IgD-negative memory B cell (primary cell): ENCODE data around the gene PRSS21. TPM values are rescaled to one million over a fixed set of nuclear protein-coding genes. Genes with fewer than 3 reads are reported as not detected.

Source experiments
- H3K27ac Mint-ChIP-seq, 3 donors: one replicate each; pipeline ENCODE4 v1.8.0; 2020 to 2022; ENCODE audit warnings: mild to moderate bottlenecking in 3 of 3, mixed read lengths in 3 of 3, moderate library complexity in 1 of 3
- H3K27me3 Mint-ChIP-seq: one replicate; pipeline ENCODE4 v1.8.0; 2021; ENCODE audit warnings: mixed read lengths
- H3K36me3 Mint-ChIP-seq: one replicate; pipeline ENCODE4 v1.8.0; 2020; ENCODE audit warnings: mild to moderate bottlenecking, mixed read lengths
- H3K4me1 Mint-ChIP-seq, 3 donors: one replicate each; pipeline ENCODE4 v1.8.0; 2020 to 2022; ENCODE audit warnings: mixed read lengths in 3 of 3, mild to moderate bottlenecking in 1 of 3
- H3K4me3 Mint-ChIP-seq, 4 donors: one replicate each; pipeline ENCODE4 v1.8.0; 2020 to 2022; ENCODE audit warnings: mild to moderate bottlenecking in 4 of 4, mixed read lengths in 4 of 4, moderate library complexity in 3 of 4
- H3K9me3 Mint-ChIP-seq, 3 donors: one replicate each; pipeline ENCODE4 v1.8.0; 2020 to 2021; ENCODE audit warnings: mixed read lengths in 3 of 3, mild to moderate bottlenecking in 1 of 3
- polyA plus RNA-seq: library from polyadenylated mRNA; unstranded; fragments of 300-500 nt; fragmentation: Illumina TruSeq; gene quantifications from one replicate; pipeline ENCODE4 v1.2.3, GENCODE V29; 2021

The PRSS21 gene
- polyA plus RNA-seq, 1 donor from 2014 or later: 10.4 TPM

DNA sequence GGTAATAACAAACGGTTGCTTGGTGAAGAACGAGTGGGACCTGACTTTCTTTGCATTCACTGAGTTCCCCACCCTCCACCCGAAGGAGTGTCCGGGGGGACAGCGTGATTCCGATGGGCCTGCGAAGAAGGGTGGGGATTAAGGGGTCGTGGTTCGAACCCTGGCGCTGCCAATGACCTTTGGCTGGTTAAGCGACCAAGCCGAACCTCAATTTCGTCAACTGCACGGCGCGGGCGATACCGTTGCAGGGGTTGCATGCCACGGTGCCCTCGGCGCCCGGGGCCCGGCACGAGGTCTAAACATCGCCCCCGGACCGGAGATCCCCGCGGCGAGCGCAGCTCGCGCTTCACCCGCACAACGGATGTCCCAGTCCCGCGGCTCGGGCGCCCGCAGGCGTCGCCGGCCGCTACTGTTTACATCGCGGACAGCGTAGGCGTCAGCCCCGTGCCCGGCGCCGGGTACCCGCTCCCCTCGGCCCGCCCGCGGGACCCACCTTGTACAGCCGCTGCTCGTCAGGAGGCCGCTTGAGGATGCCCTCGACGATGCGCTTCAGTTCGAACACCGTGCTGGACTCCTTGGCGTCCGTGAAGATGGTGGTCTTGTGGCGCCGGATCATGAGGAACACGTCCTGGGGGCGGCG, 40.4 kb upstream of the PRSS21 start:
- no peaks in the 10 kb centered on the region for H3K27me3 Mint-ChIP-seq
- peaks cover 2% of the 10 kb centered on the region for H3K36me3 Mint-ChIP-seq
- no peaks in the 10 kb centered on the region for H3K9me3 Mint-ChIP-seq
- peak overlapping the region; percentile 86 to 98 (median 95) for H3K4me3 Mint-ChIP-seq
- H3K27ac Mint-ChIP-seq: peak overlapping the region; percentile 72 to 97 (median 82)
- peaks cover 17 to 26% (median 17%) of the 10 kb centered on the region in 3 donors for H3K4me1 Mint-ChIP-seq

DNA sequence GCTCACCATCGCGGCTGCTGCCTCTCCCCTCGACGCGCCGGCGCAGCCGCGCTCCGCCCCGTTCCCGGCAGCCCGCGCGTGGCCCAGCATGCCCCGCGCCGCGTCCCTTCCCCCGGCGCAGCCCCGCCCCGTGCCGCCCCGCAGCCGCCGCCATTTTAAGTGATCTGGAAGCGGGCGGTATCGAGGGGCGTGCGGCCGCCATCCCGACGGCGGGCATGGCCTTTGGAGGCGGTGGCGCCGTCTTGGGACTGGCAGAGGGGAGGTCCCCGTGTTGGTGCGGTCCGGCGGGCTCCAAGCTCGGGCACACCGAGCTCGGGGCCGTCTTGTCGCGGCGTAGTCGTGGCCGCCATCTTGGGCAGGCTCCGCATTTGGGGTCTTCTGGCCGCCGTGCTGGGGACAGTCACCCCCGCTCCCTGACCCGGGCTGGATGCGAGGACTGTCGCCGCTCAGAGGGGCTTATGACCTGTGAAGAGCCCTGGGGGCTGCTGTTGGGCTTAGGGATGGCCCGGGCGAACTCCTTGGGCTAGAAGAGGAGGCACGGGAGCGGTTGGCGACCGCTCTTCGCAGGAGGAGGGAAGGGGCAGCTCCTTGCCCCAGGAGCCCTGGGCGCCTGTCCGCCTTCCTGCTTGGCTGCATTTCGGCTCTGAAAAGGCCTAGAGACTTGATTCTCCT, 39.7 kb upstream of the PRSS21 start, which contains the start of gene ELOB:
ELOB (minus strand) TSS at position 50 of the 672 bp plus-strand sequence; CDS start at position 9, 41 bp downstream.
- Mint-ChIP-seq H3K4me3 (peak within 1 kb of the TSS; percentile 92 to 98 (median 96)), H3K27ac (peak within 1 kb of the TSS; percentile 97 to 99 (median 98)), H3K36me3 (no peaks in the 10 kb centered on the region), H3K4me1 (peaks cover 17 to 26% (median 17%) of the 10 kb centered on the region in 3 donors), H3K27me3 (no peaks in the 10 kb centered on the region), H3K9me3 (no peaks in the 10 kb centered on the region)

DNA sequence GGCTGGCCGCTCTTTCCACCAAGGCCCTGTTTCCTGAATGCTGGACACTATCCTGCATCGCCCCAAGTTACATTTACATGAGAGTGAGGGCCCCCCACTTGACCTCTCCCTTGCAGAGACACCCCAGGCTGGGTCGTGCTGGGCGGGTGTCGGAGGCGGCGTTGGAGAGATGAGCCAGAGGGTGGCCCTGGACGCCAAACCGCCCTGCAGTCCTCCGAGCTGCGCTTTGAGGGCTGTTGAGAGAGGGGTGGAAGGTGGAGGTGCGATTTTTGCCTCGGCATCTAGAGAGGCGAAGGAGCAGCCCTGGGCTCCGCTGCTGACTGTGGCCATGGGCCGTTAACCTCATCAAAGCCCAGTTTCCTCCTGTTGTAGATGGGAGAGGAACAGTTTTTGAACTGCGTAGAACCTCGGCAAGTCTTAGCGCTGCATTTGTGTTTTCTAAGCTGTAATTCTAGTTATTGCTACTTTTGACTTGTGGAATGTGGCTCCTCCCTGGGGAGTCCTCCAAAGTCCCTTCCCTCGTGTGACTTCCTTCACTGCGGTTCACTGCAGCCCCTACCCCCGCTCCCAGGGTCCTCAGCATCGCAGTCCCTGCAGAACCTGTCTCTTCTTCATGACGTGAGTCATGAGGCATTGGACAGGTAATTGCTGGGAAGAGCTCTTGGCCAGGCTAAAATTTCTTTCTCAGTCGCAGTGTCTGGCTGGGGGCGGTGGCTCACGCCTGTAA, 39.0 kb upstream of the PRSS21 start:
- no peaks in the 10 kb centered on the region for H3K9me3 Mint-ChIP-seq
- peak overlapping the region; percentile 92 to 98 (median 96) for H3K4me3 Mint-ChIP-seq

DNA sequence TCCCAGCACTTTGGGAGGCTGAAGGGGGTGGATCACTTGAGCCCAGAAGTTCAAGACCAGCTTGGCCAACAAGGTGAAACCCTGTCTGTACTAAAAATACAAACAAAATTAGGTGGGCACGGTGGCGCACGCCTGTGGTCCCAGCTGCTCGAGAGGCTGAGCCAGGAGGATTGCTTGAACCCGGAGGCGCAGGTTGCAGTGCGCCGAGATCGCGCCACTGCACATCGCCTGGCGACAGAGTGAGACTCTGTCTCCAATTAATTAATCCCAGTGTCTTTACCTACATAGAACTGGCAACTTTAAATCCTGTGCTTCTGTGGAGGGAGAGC, 38.4 kb upstream of the PRSS21 start:
- Mint-ChIP-seq H3K27ac (peak overlapping the region; percentile 97 to 99 (median 98)), H3K27me3 (no peaks in the 10 kb centered on the region), H3K36me3 (no peaks in the 10 kb centered on the region), H3K4me1 (peaks cover 13 to 21% (median 17%) of the 10 kb centered on the region in 3 donors), H3K9me3 (no peaks in the 10 kb centered on the region), H3K4me3 (peak overlapping the region; percentile 92 to 98 (median 96))

More for the DNA sequence above, 39.0 kb upstream of the PRSS21 start:
- no peaks in the 10 kb centered on the region for H3K27me3 Mint-ChIP-seq
- peaks cover 13 to 21% (median 17%) of the 10 kb centered on the region in 3 donors for H3K4me1 Mint-ChIP-seq
- H3K27ac Mint-ChIP-seq: peak overlapping the region; percentile 97 to 99 (median 98)
- H3K36me3 Mint-ChIP-seq: no peaks in the 10 kb centered on the region

DNA sequence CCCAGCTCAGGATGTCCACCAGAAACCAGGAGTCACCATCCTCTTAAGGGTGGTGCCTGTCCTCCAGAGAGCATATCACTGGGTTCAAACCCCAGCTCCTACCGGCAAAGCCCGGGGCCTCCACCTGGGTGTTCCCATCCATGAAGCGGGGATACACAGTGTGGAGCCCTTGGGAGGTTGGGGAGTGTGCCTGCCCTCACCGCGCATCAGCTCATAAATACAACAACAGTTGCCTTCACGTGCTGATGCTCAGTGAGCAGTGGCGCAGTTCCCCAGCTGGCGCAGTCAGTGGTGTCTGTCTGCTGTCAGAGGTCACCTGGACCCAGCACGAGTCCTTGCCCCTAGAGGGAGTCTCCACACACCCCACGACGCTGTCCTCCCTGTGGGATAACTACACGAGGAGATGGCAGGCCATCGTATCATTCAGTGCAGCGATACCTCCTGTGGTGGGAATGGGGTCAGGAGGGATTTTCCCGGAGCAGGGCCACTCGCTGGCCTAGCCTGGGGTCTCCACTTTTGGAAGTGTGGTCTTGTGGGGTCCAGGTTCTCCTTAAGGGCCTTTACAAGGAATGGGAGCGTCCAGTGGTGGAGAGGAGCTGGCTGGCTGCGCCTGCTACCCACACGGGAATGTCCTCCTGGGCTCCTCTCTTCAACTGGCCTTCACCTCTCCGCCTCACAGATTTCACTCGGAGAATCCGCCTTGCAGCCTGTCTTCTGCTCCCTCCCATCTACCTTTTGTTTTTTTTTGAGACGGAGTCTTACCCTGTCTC, 37.7 kb upstream of the PRSS21 start:
- no peaks in the 10 kb centered on the region for H3K9me3 Mint-ChIP-seq
- H3K36me3 Mint-ChIP-seq: no peaks in the 10 kb centered on the region

DNA sequence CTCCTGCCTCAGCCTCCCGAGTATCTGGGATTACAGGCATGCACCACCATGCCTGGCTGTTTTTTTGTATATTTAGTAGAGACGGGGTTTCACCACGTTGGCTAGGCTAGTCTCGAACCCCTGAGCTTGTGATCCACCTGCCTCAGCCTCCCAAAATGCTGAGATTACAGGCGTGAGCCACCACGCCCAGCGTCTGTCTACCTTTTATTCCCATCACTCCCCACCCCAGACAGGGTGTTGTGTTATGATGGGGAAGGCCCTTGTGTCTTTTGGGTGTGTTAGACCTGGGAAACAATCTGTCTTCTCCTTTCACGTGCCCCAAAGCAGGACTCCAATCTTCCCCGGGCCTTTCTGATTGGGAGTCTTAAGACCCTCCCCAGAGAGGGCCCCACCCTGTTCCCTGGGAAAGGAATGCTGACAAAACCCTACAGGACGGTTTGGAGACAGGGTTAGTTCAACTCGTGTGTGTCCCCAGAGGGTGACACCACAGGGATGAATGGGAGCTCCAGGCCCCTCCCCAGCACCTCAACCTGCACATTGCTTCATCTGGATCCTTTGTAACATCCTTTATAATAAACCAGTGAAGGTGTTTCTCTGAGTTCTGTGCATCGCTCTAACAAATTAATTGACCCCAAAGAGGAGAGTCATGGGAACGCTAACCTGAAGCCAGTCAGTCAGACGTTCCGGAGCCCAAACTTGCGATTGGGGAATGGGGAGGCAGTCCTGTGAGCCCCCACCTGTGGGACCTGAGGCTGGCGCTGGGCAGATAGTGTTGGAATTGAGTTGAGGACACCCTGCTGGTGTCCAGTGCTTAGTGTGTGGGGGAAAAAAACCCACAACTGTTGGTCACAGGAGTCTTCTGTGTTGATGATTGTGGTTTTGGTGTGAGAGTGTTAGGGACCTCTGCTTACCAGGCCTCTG, 36.8 kb upstream of the PRSS21 start:
- Mint-ChIP-seq H3K4me3 (peak overlapping the region; percentile 20 to 95 (median 50)), H3K27me3 (no peaks in the 10 kb centered on the region), H3K4me1 (peaks cover 12 to 21% (median 17%) of the 10 kb centered on the region in 3 donors), H3K9me3 (no peaks in the 10 kb centered on the region), H3K27ac (peak overlapping the region in 1 of 3 donors; percentile 45), H3K36me3 (no peaks in the 10 kb centered on the region)

More for the DNA sequence above, 37.7 kb upstream of the PRSS21 start:
- peak overlapping the region in 3 of 4 donors; percentile 57 to 95 (median 92) for H3K4me3 Mint-ChIP-seq
- peaks cover 13 to 21% (median 17%) of the 10 kb centered on the region in 3 donors for H3K4me1 Mint-ChIP-seq
- no peaks in the 10 kb centered on the region for H3K27me3 Mint-ChIP-seq
- H3K27ac Mint-ChIP-seq: peak overlapping the region in 2 of 3 donors; percentile 97 to 99

DNA sequence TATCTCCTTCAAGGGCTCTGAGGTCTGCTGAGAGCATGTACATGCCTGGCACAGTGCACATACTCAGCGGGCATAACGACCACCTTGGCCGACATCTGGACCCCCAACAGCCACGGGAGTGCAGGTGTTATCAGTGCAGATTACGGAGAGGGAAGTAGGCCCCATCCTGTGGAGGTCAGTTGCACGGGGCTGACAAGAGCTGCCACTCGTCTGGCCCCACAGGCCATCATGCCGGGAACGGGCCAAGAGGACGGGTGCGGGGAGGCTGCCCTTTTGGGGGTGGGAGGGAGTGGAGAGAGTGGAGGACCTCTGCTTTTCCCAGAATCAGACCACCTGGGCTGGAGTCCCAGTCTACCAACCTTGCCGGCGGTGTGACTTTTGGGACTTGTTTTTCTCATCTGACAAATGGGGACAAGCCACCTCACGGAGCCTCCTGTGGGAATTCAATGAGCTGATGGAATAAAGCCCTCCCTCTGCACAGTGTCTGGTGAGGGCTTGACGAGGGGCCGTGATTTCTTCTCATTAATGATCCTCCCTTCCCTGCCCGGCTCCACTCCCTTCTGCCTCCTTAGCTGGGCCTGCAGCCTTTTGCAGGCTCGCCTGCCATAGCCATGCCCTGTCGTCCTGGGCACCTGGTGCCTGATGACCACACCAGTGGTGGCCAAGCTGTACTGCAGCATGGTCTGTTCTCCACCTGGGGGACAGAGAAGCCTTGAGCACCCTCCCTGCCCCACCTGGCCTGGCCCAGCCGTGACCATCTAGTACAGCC, 34.3 kb upstream of the PRSS21 start:
- peak overlapping the region in 1 of 4 donors; percentile 73 for H3K4me3 Mint-ChIP-seq
- no peaks in the 10 kb centered on the region for H3K36me3 Mint-ChIP-seq
- H3K4me1 Mint-ChIP-seq: peaks cover 7 to 10% (median 8%) of the 10 kb centered on the region in 3 donors
- no peaks in the 10 kb centered on the region for H3K9me3 Mint-ChIP-seq
- peaks cover 3% of the 10 kb centered on the region for H3K27me3 Mint-ChIP-seq
- peak overlapping the region in 1 of 3 donors; percentile 48 for H3K27ac Mint-ChIP-seq

DNA sequence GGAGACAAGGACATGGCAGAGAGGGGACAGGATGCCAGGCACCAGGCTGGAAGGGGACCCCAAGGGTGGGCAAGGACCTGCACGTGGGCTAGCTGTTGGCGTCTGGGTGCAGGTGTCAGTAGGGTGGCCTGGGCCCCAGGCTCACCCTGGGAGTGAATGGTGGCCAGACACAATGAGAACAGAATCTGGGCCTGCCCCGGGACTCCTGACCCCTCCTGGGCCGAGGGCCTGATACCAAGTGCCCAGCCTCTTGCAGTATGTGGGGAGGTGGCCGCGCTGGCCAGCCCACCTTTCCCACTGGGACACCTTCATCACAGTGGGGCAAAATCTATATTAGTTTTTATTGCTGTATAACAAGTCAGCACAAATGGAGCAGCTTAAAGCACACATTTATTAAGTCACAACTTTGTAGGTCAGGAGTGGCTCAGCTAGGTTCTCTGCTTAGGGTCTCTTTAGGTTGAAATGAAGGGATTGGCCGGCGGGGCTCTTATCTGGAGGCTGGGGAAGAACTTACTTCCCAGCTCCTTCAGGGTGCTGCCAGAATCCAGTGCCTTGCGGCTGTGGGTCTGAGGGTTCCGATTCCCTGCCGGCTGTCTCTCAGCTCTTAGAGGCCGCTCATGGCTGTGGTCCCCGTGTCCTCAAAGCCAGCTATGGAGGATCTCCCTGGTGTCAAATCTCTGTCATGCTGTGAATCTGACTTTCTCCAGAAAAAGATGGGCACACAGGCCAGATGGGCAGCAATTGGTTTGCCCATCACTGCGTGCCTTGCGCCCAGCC, 33.3 kb upstream of the PRSS21 start:
- Mint-ChIP-seq H3K27ac (peak overlapping the region in 2 of 3 donors; percentile 48 to 57), H3K9me3 (no peaks in the 10 kb centered on the region), H3K4me1 (peaks cover 0 to 1% (median 0%) of the 10 kb centered on the region in 3 donors), H3K36me3 (no peaks in the 10 kb centered on the region), H3K4me3 (peak overlapping the region in 3 of 4 donors; percentile 12 to 52 (median 41)), H3K27me3 (peaks cover 5% of the 10 kb centered on the region)

DNA sequence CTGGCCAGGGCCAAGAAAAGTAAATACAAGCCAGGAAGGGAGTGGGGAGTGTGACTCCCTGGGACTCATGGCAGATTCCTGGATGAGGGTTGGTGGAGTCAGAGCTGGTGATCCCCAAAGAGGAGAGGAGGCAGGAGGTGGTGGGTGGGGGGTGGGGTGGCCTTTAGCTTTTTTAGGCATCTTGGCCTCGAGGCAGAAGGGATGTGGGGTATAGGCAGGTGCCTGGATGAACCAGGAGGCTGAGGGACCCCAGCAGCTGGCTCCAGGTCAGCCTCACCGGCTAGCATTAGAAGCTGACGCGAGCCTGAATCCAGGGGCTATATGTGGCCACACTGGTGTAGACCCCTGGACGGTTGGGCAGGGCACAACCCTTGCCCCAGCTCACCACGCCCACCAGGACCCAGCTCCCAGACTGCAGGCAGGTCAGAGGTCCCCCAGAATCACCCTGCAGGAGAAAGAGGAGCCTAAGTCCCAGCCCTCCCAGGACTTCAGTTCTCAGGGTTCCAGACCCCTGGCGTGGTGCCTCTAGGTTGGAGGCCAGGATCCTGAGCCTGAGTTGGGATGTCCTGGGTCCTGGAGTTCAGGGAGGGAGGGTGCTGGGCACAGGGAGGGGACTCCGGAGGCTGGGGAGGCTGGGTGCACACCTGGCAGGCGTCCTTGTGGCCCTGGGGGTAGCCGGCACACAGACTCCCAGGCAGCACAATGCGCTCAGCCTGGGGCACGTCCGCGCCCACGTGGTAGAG, 32.5 kb upstream of the PRSS21 start:
- H3K4me1 Mint-ChIP-seq: no peaks in the 10 kb centered on the region
- H3K9me3 Mint-ChIP-seq: no peaks in the 10 kb centered on the region
- peak overlapping the region; percentile 60 to 91 (median 74) for H3K4me3 Mint-ChIP-seq
- H3K27me3 Mint-ChIP-seq: peaks cover 9% of the 10 kb centered on the region
- no peaks in the 10 kb centered on the region for H3K36me3 Mint-ChIP-seq
- no peak overlapping the region for H3K27ac Mint-ChIP-seq

DNA sequence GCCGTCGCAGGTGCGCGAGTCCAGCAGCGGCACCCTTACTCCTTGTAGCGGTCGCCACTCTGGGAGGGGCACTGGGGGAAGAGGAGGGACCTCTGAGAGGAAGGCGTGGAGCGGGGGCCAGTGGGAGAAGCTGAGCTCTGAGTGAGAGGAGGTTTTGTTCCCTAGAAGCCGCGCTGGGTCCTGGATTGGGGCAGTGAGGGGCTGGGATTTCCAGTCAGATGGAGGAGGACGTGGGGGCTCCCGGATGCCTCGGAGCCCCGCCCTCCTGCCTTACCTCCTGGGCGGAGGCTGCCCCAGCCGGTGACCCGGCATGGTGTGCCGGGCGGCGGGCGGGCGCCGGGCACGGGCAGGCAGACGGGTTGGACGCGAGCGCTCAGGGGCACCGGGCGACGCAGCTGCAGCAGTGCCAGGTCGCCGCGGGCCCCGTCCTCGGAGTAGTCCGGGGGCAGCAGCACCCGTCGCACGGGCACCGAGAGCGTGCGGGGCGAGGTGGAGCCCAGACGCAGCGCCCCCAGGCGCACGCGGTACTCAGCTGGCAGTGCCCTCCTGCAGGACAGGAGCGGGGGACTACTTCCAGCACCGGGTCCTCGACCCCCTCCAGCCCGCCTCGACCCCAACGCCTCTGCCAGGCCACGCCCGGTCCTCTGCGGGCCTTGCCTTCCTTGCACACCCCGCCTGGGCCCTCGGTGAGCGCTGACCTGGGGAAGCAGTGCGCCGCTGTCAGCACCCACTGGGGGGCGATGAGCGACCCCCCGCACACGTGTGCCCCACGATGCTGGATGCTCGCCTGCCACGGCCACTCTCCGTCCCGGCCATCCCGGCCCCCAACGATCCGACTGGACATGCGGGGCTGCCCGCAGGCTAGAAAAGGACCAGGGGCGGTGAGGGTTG, 31.7 kb upstream of the PRSS21 start:
- H3K27me3 Mint-ChIP-seq: peaks cover 13% of the 10 kb centered on the region
- H3K4me3 Mint-ChIP-seq: peak overlapping the region; percentile 60 to 91 (median 71)
- no peak overlapping the region for H3K27ac Mint-ChIP-seq

More for the DNA sequence above, 31.7 kb upstream of the PRSS21 start:
- no peaks in the 10 kb centered on the region for H3K9me3 Mint-ChIP-seq
- no peaks in the 10 kb centered on the region for H3K36me3 Mint-ChIP-seq
- no peaks in the 10 kb centered on the region for H3K4me1 Mint-ChIP-seq
